T-helper 22 cell (primary cell): ENCODE results near the gene FNDC3B.

ENCODE experiments used
- DNase-seq: peaks from one replicate; pipeline ENCODE4 v3.0.0-alpha.2; 2020; ENCODE audit warnings: low read depth

The FNDC3B gene

GRCh38 chr3:172094621-172095557, 55.5 kb downstream of the FNDC3B start:
- no peak for DNase-seq

GRCh38 chr3:172096881-172097420, 57.6 kb downstream of the FNDC3B start:
- no peak for DNase-seq

DNA sequence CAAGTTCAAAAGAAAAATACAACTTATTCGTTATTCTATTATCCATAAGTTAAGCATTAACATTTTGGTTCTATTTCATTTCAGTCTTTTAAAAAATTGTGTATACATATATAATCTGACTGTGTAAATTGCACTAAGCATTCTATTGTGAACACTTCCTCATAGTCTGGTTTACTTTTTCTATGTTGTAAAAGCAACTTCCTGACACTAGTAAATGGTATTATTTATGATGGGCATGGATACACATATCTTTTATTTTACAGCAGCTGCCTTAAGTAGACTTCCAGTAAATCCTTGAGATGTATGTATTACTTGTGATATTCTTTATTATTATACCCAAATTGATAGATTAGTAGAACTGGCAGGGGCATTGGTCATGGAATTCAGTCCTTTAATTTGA, 58.2 kb downstream of the FNDC3B start:
- DNase-seq, result no peak

DNA sequence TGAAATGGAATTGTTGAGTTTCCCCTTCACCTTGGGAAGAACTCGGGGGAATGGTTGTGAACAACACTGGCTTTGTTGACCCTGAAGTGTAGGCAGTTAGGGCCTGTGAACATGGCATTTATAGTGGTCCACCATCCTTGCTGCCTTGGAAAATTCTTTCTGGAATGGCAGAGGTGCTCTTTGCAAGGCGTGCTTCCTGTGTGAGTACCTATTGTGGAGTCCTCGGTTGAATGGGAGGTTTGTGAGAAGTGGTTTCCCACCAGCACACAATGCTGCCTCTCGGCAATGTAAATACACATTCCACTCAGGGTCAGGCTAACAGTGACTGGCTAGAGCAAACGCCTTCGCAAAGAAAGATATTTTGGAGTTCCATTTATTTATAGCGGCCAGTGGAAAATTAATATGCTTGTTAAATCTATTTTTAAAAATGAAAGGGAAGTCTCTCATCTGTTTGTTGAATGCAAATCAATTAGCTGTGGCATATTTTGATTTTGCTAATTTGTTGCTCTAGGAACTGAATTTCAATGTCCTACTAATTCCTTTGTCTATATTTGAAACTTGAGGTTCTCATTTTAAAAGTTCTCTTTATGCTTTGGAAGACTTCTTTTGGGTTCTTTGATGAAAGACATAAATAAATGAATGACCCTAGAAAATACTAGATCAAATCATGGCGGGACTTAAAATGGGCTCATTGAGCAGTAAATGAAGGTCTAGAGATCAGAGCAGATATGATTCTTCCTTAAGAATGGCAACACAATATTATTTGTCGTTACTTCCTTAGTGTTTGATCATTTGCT, 59.5 kb downstream of the FNDC3B start:
- no peak for DNase-seq

DNA sequence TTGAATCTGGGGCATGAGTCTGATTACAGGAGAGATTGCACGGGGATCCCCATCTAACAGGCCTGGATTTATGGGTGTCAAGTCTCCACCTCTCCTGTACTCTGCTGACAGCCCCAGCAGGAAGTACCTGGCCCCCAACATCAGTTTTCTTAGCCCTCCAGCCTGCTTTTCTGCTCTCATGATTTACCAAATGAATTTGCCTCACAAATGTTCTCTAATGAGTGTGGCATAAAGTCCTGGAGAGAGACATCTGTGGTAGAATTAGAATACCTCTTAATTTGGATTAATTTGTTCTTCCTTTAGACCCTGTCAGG, 60.1 kb downstream of the FNDC3B start:
- no peak for DNase-seq

DNA sequence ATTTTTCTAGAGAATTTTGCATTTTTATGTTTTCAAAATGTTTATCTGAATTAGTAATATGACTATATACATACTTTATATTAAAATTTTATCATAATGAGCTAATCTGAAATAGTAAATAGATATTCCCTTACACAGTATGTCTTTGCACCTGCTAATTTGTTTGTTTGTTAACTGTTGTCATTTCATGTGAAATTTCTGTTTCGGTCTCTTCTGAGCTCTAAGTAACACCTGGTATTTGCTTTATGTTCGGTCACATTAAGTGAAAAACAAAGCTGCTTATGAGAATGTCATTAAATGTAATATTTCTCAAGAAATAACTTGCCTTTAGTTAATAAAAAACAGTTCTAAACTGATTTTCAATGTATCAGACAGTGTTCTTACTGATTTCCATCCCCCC, 61.1 kb downstream of the FNDC3B start:
- no peak for DNase-seq

DNA sequence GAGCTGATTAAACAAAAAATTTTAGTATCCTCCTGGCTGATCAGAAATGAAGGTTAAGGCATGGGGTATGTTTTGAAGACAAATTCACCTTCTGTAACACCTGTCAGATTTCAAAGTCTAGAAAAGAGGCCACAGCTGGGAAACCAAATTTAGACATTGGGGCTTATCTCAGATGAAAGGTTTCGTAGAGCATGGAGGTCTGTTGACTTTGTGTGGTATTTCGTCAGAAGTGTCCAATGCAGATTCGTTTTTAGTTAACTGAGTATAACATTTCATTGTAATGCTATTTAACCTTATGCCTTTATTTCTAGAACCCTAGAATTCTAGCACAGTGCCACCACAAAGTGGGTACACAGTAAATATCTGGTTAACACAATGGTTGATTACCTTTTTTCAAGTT, 61.7 kb downstream of the FNDC3B start:
- DNase-seq, result no peak

DNA sequence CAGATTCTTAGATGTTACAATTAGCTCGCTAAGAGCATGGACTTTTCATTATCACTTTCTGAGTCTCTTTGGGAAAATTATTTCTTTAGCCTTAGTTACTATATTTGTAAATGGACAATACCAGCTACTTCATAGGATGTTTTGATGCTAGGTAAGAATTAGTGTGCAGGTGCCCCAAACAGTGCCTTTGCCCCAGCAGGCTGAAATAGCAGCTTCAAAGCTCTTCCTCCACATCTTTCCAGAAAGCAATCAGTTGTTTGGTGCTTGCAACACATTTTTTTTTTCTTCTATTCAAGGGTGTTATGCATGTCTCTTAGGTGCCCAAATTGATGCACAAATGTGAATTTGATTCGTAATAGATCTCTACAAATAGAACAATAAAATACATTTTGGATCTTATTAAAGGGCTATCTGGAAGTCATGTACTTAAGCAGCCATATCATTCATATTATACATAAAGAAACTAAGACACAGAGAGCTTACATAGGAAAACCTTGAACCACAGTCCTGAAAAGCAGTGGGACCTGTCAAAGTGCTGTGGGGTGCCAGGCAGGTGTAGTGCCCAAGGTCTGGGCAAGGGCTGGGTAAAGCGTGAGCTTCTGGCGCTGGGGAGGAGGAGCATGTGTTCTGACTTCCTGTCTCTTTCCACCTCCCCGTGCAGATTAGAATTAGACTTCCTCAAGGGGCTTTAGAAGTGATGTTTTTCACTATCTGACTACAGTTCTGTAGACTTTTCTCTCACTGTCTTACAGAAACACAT, 62.9 kb downstream of the FNDC3B start:
- peak; percentile 23 for DNase-seq

DNA sequence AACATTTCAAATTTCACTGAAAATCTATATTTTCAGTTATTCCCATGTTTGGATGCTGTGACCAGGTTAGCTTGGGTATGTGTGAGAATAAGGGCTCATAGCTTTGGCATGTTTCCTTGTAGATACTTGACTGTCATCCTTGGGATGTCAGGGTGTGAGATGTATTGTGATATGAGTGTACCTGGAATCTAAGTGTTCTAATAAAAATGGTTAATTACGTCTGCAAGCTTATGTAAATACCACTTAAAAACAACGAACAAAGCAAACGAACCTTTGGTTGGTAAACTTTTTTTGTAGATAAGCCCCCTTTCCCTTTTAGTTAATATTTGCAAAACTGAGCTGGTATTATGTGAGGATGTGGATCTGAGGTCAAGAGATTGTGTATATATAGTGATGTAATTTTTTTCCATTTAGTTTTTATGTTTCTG, 63.5 kb downstream of the FNDC3B start:
- no peak for DNase-seq

DNA sequence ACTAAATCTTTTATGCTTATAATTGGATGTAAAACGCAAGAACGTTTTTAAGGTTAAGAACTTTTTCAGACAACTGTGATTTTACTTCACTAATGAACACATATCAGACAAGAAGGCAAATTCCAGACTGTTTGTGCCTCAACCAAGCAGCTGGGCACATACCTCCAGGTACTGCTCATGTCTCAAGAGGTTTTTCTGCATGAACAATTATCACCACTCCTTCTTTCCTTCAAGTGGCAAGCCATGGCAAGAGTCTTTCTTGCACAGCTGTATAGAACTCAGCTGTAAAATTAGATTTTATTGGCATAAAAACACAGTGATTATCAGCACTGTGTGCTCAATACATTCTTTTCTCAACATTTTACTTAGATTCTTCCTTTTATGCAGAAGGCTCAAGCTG, 64.3 kb downstream of the FNDC3B start:
- DNase-seq, result no peak

- no peak for DNase-seq
Measured at GRCh38 chr3:172104471-172105072, 65.2 kb downstream of the FNDC3B start.

DNA sequence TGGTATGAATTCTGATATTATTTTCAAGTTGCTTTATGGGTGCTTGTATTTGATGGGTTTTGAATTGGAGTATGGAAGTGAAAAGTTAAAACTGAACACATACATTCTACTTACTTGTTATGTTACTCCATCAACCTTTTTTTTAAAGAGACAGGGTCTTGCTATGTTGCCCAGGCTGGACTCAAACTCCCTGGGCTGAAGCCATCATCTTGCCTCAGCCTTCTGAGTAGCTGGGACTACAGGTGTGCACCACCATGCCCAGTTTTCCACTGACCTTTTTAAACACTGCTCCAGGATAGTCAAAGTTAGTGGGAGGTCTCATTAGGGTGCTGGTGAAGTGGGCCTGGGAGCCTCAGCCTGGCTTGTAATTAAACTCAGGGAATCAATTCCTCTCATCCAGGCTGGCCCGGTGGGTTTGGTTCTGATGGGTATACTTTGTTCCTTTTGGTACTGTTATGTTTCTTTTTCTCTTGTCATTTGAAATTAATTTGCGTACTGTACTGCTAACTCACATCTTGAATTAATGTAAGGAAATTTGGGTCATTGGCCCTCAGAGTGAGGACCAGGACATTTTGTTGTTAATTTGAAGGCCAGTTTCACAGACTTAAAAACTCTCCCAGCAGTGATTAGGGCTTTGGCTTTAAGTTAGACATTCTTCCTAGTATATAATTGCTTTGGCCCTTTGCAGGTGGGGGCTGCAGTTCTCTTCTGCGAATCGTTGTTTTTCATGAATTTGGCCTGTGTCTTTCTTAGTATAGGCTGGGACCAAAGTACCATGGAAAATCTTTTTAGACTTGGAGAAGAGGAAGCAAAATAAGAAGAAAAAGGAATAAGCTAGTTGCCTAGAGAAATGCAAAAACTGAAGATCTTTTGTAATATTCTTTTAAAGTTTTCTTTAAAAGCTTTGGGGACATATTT, 66.9 kb downstream of the FNDC3B start:
- no peak for DNase-seq

GRCh38 chr3:172106989-172107388, 67.6 kb downstream of the FNDC3B start:
- DNase-seq, result peak; percentile 26

DNA sequence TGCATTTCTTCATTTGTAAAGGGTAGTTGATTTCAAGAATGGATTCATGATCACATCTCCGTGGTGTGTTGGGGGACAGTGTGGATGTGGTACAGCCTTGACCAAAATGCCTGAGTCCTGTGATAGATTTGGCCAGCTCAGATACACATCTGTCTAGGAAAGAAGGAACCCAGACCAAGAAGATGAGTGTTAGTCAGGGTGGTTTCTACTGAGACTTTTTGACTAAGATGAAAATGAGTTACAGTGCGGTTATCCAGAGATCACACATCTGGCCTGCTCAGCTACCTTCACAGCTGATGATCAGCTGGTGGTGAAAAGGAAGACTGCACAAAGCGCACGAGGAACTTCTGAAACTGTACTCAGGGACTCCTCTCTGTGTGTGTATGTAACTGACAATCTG, 68.0 kb downstream of the FNDC3B start:
- peak; percentile 22 for DNase-seq

GRCh38 chr3:172110127-172110779, 70.9 kb downstream of the FNDC3B start:
- no peak for DNase-seq

DNA sequence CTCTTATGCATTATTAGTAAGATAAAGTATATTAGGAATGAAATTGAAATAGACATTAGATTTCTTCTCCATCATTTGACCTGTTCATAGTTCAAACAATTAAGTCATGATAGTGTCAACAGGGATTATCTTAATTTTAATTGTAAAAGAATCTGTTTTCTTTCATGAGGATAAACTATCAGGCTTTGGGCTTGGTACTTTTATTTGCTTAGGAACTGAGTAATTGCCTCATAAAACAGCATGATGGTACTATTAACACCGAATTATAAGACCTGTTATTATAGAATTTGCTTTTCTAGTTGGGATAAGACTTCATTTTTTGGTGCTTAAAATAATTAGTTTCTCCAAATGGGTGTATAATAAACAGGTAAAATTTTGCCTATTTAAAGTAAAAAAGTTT, 71.8 kb downstream of the FNDC3B start:
- DNase-seq, result no peak

GRCh38 chr3:172112078-172112733, 72.8 kb downstream of the FNDC3B start:
- no peak for DNase-seq

- no peak for DNase-seq
Measured at GRCh38 chr3:172112734-172113120, 73.3 kb downstream of the FNDC3B start.

DNA sequence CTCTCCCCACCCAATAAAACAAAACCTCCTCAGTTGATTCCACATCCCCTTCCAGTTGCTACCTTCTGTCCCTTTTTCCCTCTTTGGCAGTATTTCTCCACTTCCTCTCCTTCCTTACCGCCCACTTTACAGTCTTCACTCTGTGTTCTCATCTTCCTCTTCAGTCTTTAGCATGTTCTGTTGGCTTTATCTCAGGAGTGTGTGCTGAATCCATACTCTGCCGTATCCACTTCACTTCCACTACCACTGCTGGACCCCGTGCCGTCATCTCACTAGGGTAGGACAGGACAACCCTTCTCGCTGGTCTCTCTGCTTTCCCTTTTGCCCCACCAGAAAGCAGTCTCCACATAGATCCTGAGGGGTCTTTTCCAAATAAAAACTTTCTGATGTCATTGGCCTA, 74.3 kb downstream of the FNDC3B start:
- no peak for DNase-seq

- DNase-seq, result no peak
Measured at GRCh38 chr3:172115059-172115458, 75.7 kb downstream of the FNDC3B start.
